CD8-positive, alpha-beta memory T cell (primary cell): ENCODE data around the gene CAMK1D. TPM values are rescaled to one million over a fixed set of nuclear protein-coding genes. Genes with fewer than 3 reads are reported as not detected.

Experiments
- CTCF ChIA-PET: fragments of 350-600 bp; sonication (Branson Sonifier 250); formaldehyde crosslinking; loops from one replicate; lab custom pipeline; 2021; ENCODE audit warnings: antibody characterized with exemption; lab: Charles Lee
- POLR2A ChIA-PET: fragments of 350-600 bp; sonication (Branson Sonifier 250); formaldehyde crosslinking; loops from one replicate; lab custom pipeline; 2021; ENCODE audit warnings: antibody characterized with exemption; lab: Charles Lee
- DNase-seq, 5 donors: peaks; one replicate each; pipeline versions ENCODE4 v3.0.0 to v3.0.0-alpha.2; 2020 to 2022; ENCODE audit warnings: mixed read lengths in 1 of 5
- H3K27ac ChIP-seq: one replicate; pipeline ENCODE4 v1.7.0; 2013; ENCODE audit warnings: low read depth, mild to moderate bottlenecking, low read length, moderate library complexity
- H3K27me3 ChIP-seq: 2 replicates; pipeline ENCODE4 v1.7.0; 2013; ENCODE audit warnings: low read length, mild to moderate bottlenecking; ENCODE audit not compliant: insufficient read depth, poor library complexity, severe bottlenecking
- H3K36me3 ChIP-seq: 2 replicates; pipeline ENCODE4 v1.7.0; 2013; ENCODE audit warnings: mild to moderate bottlenecking, low read length, moderate library complexity; ENCODE audit not compliant: insufficient read depth
- H3K4me1 ChIP-seq: 2 replicates; pipeline ENCODE4 v1.7.0; 2013; ENCODE audit warnings: mild to moderate bottlenecking, low read length, moderate library complexity; ENCODE audit not compliant: insufficient read depth
- H3K4me3 ChIP-seq: 2 replicates; pipeline ENCODE4 v1.7.0; 2013; ENCODE audit warnings: mild to moderate bottlenecking, low read length
- H3K9me3 ChIP-seq: 2 replicates; pipeline ENCODE4 v1.7.0; 2013; ENCODE audit warnings: mild to moderate bottlenecking, low read length
- H3K27ac Mint-ChIP-seq, 8 donors: one replicate each; pipeline ENCODE4 v1.8.0; 2020 to 2021; ENCODE audit warnings: mixed read lengths in 8 of 8, mild to moderate bottlenecking in 6 of 8, inconsistent platforms in 3 of 8, moderate library complexity in 3 of 8
- H3K27me3 Mint-ChIP-seq, 2 donors: one replicate each; pipeline ENCODE4 v1.8.0; 2020 to 2021; ENCODE audit warnings: mixed read lengths in 2 of 2, mild to moderate bottlenecking in 1 of 2, moderate library complexity in 1 of 2
- H3K36me3 Mint-ChIP-seq, 3 donors: one replicate each; pipeline ENCODE4 v1.8.0; 2020 to 2021; ENCODE audit warnings: mixed read lengths in 3 of 3, inconsistent platforms in 1 of 3, mild to moderate bottlenecking in 1 of 3
- H3K4me1 Mint-ChIP-seq, 3 donors: one replicate each; pipeline ENCODE4 v1.8.0; 2020 to 2021; ENCODE audit warnings: mixed read lengths in 3 of 3, inconsistent platforms in 1 of 3, mild to moderate bottlenecking in 1 of 3
- H3K4me3 Mint-ChIP-seq, 7 donors: one replicate each; pipeline ENCODE4 v1.8.0; 2020 to 2021; ENCODE audit warnings: mixed read lengths in 7 of 7, mild to moderate bottlenecking in 6 of 7, moderate library complexity in 4 of 7, inconsistent platforms in 2 of 7
- H3K9me3 Mint-ChIP-seq, 5 donors: one replicate each; pipeline ENCODE4 v1.8.0; 2020 to 2022; ENCODE audit warnings: mixed read lengths in 5 of 5, mild to moderate bottlenecking in 3 of 5, moderate library complexity in 2 of 5, inconsistent platforms in 1 of 5
- polyA plus RNA-seq: library from polyadenylated mRNA; unstranded; fragments of 300-500 nt; fragmentation: Illumina TruSeq; gene quantifications from one replicate; pipeline ENCODE4 v1.2.3, GENCODE V29; 2021
- total RNA-seq, 2 experiments: library from RNA; stranded (reverse); gene quantifications; one replicate each; pipeline ENCODE4 v1.2.3, GENCODE V29; 2021

The CAMK1D gene
- total and polyA plus RNA-seq, 3 experiments from 2014 or later, result 8.9 to 15.1 (median 10.0) TPM

DNA sequence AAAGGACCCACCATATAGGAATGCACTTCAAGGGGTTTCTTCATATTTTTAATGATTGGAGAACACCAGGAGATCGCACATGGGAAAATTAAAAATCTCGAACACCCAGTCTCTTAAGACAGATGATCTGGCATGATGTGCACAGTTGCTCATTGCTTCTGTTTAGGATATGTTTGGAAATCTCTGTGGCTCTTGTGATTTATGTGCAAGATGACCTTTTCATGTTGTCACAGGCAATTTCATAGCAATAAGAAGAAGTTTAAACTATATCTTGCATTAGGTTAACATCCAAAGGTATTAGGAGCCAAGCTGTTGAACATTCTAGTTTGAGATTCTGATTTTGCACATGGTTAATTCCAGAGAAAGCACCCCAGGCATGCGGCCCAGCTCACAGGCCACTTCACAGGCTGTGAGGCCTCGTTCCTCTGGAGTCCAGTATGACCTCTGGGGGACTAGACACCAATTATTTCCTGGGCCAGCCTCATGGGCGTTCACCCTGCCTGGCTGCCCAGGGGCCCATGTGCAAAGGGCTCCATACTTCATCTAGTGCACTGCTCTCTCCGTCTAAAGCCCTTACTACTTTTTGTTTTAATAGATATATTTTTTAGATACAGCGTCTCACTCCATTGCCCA is 28.4 kb downstream of the CAMK1D start:
- Mint-ChIP-seq H3K36me3 (peaks cover 0 to 7% (median 0%) of the 10 kb centered on the region in 3 donors), H3K27ac (peak overlapping the region in 1 of 8 donors; percentile 69), H3K4me1 (peaks cover 6 to 29% (median 9%) of the 10 kb centered on the region in 3 donors), H3K9me3 (no peaks in the 10 kb centered on the region), H3K4me3 (no peak overlapping the region), H3K27me3 (no peaks in the 10 kb centered on the region)
- Histone ChIP-seq H3K9me3 (no peaks in the 10 kb centered on the region), H3K27me3 (no peaks in the 10 kb centered on the region), H3K4me3 (no peak overlapping the region), H3K4me1 (no peaks in the 10 kb centered on the region), H3K27ac (no peak overlapping the region), H3K36me3 (no peaks in the 10 kb centered on the region)
- POLR2A ChIA-PET, result no interaction called here
- no peak for DNase-seq
- CTCF ChIA-PET, result no interaction called here

DNA sequence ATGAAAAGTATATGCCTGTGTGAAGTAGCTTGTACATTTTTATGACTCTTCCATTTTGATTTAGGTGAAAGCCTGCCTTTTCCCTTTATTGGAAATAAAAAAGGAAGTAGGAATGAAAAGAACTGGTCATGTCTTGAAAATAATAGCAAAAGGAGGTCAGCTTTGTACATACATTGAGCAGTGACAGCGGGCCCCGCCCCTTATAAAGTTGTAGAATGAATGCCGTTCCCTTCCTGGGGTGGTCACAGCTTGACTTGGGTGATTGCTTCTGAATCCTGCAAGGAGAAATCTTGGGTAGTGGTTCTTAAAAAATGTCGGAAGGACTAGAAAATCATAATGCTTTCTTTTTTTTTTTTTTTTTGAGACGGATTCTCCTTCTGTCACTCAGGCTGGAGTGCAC is 31.7 kb downstream of the CAMK1D start:
- no peak overlapping the region for H3K27ac Mint-ChIP-seq
- H3K4me1 Mint-ChIP-seq, result peaks cover 2 to 21% (median 9%) of the 10 kb centered on the region in 3 donors
- Histone ChIP-seq H3K27ac (no peak overlapping the region), H3K9me3 (no peaks in the 10 kb centered on the region), H3K4me1 (no peaks in the 10 kb centered on the region), H3K27me3 (no peaks in the 10 kb centered on the region), H3K36me3 (no peaks in the 10 kb centered on the region), H3K4me3 (no peak overlapping the region)
- H3K36me3 Mint-ChIP-seq, result peaks cover 2 to 9% (median 4%) of the 10 kb centered on the region in 3 donors
- H3K9me3 Mint-ChIP-seq, result peaks cover 0 to 12% (median 2%) of the 10 kb centered on the region in 5 donors
- no peak for DNase-seq
- no peaks in the 10 kb centered on the region for H3K27me3 Mint-ChIP-seq
- no peak overlapping the region for H3K4me3 Mint-ChIP-seq
- ChIA-PET CTCF (interaction anchor here (0.9 kb wide), 1 partner anchor 18 kb away, joined by 4 read pairs; no protein-coding TSS in a partner anchor), POLR2A (no interaction called here)

DNA sequence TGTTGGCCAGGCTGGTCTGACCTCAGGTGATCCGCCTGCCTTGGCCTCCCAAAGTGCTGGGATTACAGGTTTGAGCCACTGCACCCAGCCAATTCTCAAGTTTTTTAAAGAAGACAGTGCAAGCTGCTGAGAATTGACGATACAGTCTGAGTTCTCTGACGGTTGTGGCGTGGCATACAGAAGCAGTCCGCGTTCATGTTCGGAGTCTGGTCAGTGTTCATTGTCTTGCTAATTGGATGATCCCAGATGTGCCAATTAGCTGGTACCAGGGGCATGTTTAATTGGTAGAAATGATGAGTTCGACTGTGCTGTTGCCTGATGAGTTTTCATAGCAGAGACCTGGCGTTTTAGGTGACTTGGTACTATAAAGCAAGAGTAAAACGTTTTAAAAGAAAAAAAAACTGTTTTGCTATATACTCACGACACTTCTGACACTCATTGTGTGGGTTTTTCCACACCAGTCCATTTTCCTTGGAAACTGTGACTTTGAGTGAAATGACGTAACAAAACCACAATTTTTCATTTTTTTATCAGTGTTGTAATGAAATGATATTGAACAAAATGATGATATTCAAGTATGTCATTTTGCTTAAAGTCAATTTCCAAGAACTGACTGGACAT is 32.3 kb downstream of the CAMK1D start:
- Histone ChIP-seq H3K4me3 (no peak overlapping the region), H3K27ac (no peak overlapping the region), H3K4me1 (no peaks in the 10 kb centered on the region), H3K36me3 (no peaks in the 10 kb centered on the region), H3K27me3 (no peaks in the 10 kb centered on the region), H3K9me3 (no peaks in the 10 kb centered on the region)
- DNase-seq, result no peak
- Mint-ChIP-seq H3K4me1 (peaks cover 2 to 21% (median 9%) of the 10 kb centered on the region in 3 donors), H3K4me3 (no peak overlapping the region), H3K27me3 (no peaks in the 10 kb centered on the region), H3K27ac (peak overlapping the region in 1 of 8 donors; percentile 88), H3K9me3 (peaks cover 0 to 12% (median 2%) of the 10 kb centered on the region in 5 donors), H3K36me3 (peaks cover 0 to 9% (median 4%) of the 10 kb centered on the region in 3 donors)
- ChIA-PET CTCF (interaction anchor here (0.9 kb wide), 1 partner anchor 18 kb away, joined by 4 read pairs; no protein-coding TSS in a partner anchor), POLR2A (interaction anchor here (0.5 kb wide), 1 partner anchor 323 kb away, joined by 4 read pairs; no protein-coding TSS in a partner anchor)

DNA sequence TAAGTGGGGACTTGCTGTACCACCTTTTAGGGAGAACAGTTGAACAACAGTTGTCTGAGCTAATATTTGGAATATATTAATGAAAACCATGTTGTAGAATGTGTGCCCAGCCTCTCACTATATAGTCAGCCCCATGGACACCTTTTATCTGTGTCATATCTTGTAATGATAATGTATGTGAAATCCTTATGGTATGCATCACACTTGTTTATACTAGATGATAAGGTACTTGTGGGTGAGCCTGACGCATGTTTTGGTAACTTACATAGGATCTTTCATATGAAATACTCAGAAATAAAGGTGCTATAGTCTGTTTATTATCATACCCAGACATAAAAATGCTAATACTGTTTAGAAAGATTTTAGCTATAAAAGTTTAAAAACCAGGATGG is 32.8 kb downstream of the CAMK1D start:
- H3K27me3 ChIP-seq, result no peaks in the 10 kb centered on the region
- no peaks in the 10 kb centered on the region for H3K9me3 ChIP-seq
- H3K4me3 ChIP-seq, result no peak overlapping the region
- CTCF ChIA-PET, result no interaction called here
- peaks cover 0 to 12% (median 2%) of the 10 kb centered on the region in 5 donors for H3K9me3 Mint-ChIP-seq
- POLR2A ChIA-PET, result interaction anchor here (0.5 to 0.9 kb wide), 2 partner anchors 25 to 324 kb away, joined by 3 to 4 read pairs; no protein-coding TSS in a partner anchor
- peaks cover 0 to 18% (median 9%) of the 10 kb centered on the region in 3 donors for H3K4me1 Mint-ChIP-seq
- no peaks in the 10 kb centered on the region for H3K27me3 Mint-ChIP-seq
- peaks cover 0 to 9% (median 4%) of the 10 kb centered on the region in 3 donors for H3K36me3 Mint-ChIP-seq
- H3K4me3 Mint-ChIP-seq, result no peak overlapping the region
- H3K27ac Mint-ChIP-seq, result no peak overlapping the region
- no peak for DNase-seq
- no peak overlapping the region for H3K27ac ChIP-seq
- no peaks in the 10 kb centered on the region for H3K4me1 ChIP-seq
- no peaks in the 10 kb centered on the region for H3K36me3 ChIP-seq

DNA sequence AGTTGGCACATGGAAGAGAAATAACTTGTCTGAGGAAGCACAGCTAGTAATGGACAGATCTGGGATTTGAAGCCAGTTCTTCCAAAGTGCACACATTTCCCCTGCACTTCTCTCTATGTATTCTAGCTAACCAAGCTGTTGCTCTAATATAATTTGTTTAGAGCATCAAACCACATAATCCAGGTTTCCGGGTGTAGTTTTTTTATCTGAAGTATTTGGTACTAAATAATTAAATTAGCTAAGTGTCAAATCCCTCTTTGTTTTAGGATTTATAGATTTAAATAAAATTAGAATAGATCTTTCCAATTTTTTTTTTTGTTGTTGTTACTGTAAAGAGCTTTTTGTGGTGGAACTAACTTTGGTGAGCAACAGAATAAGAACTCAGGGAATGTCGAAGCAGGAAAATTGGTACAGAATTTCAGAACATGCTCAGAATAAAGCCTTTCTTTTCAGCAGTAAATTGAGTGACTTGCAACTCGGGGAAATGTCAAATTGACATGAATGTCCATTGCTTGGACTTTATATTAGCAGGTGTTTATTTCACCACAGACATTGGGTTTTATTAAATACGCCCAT is 33.7 kb downstream of the CAMK1D start:
- no peak overlapping the region for H3K4me3 ChIP-seq
- no peaks in the 10 kb centered on the region for H3K4me1 ChIP-seq
- CTCF ChIA-PET, result no interaction called here
- no peaks in the 10 kb centered on the region for H3K9me3 ChIP-seq
- H3K4me3 Mint-ChIP-seq, result no peak overlapping the region
- H3K9me3 Mint-ChIP-seq, result peaks cover 0 to 12% (median 2%) of the 10 kb centered on the region in 5 donors
- no peak for DNase-seq
- POLR2A ChIA-PET, result interaction anchor here (0.9 kb wide), 1 partner anchor 26 kb away, joined by 3 read pairs; no protein-coding TSS in a partner anchor
- no peaks in the 10 kb centered on the region for H3K27me3 ChIP-seq
- H3K27ac Mint-ChIP-seq, result peak overlapping the region in 2 of 8 donors; percentile 40 to 49
- H3K4me1 Mint-ChIP-seq, result peaks cover 0 to 17% (median 9%) of the 10 kb centered on the region in 3 donors
- no peak overlapping the region for H3K27ac ChIP-seq
- H3K36me3 ChIP-seq, result no peaks in the 10 kb centered on the region
- peaks cover 0 to 9% (median 4%) of the 10 kb centered on the region in 3 donors for H3K36me3 Mint-ChIP-seq
- no peaks in the 10 kb centered on the region for H3K27me3 Mint-ChIP-seq

DNA sequence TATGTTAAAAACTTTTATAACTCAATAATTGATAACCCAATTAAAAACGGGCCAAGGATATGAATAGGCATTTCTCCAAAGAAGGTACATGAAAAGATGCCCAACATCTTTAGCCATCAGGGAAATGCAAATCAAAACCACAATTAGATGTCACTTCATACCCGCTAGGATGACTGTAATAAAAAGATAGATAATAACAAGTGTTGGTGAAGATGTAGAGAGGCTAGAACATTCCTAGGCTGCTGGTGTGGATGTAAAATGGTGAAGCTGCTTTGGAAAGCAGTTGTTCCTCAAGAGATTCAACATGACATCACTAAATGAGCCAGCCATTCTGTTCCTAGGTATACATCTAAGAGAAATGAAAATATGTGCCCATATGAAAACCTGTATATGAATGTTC is 35.6 kb downstream of the CAMK1D start:
- Mint-ChIP-seq H3K36me3 (peaks cover 0 to 9% (median 4%) of the 10 kb centered on the region in 3 donors), H3K4me1 (peaks cover 8 to 31% (median 23%) of the 10 kb centered on the region in 3 donors), H3K27ac (no peak overlapping the region), H3K4me3 (no peak overlapping the region), H3K27me3 (no peaks in the 10 kb centered on the region), H3K9me3 (peaks cover 0 to 12% (median 2%) of the 10 kb centered on the region in 5 donors)
- H3K36me3 ChIP-seq, result no peaks in the 10 kb centered on the region
- ChIA-PET POLR2A (no interaction called here), CTCF (no interaction called here)
- H3K9me3 ChIP-seq, result no peaks in the 10 kb centered on the region
- no peak overlapping the region for H3K4me3 ChIP-seq
- DNase-seq, result no peak
- H3K4me1 ChIP-seq, result no peaks in the 10 kb centered on the region
- H3K27ac ChIP-seq, result no peak overlapping the region
- H3K27me3 ChIP-seq, result no peaks in the 10 kb centered on the region

DNA sequence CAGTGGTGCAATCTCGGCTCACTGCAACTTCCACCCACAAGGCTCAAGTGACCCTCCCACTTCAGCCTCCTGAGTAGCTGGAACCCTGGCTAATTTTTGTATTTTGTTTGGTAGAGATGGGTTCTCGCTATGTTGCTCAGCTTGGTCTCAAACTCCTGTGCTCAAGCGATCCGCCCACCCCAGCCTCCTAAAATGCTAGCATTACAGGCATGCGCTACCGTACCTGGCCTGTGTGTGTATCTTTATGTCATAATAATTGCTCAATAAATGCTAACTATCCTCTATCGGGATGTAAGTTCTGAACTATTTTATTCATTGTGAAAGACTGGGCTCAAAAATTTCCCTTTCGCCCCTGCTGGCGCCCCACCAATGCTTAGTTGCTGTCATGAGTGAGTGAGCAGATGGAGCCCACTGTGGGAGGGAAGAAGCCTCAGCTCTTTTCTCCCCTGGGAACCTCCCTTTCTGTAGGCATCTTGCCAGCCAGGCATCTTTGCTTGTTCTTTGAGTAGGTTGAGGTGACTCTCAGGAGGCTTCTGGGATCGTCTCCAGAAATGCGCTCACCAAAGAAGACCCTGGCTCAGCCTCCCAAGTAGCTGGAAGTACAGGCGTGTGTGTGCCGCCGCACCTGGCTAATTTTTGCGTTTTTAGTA is 38.3 kb downstream of the CAMK1D start:
- Histone ChIP-seq H3K4me3 (no peak overlapping the region), H3K36me3 (no peaks in the 10 kb centered on the region), H3K27me3 (no peaks in the 10 kb centered on the region), H3K27ac (no peak overlapping the region), H3K9me3 (no peaks in the 10 kb centered on the region), H3K4me1 (no peaks in the 10 kb centered on the region)
- peaks cover 13 to 35% (median 30%) of the 10 kb centered on the region in 3 donors for H3K4me1 Mint-ChIP-seq
- DNase-seq, result no peak
- peaks cover 0 to 9% (median 4%) of the 10 kb centered on the region in 3 donors for H3K36me3 Mint-ChIP-seq
- no peaks in the 10 kb centered on the region for H3K27me3 Mint-ChIP-seq
- H3K9me3 Mint-ChIP-seq, result peaks cover 0 to 12% (median 2%) of the 10 kb centered on the region in 5 donors
- POLR2A ChIA-PET, result no interaction called here
- H3K4me3 Mint-ChIP-seq, result no peak overlapping the region
- CTCF ChIA-PET, result no interaction called here
- no peak overlapping the region for H3K27ac Mint-ChIP-seq
